Tibial nerve (tissue), 4 donors: ENCODE data around the gene SLC9A3. TPM values are rescaled to one million over a fixed set of nuclear protein-coding genes. Genes with fewer than 3 reads are reported as not detected.

Source experiments
- DNase-seq, 2 donors: peaks; one replicate each; pipeline ENCODE4 v3.0.0-alpha.2; 2019; ENCODE audit warnings: low spot score in 2 of 2
- H3K27ac ChIP-seq, 4 donors: fragments of 200-600 bp; sonication (generic) in 3 of 4; one replicate each; pipeline ENCODE4 v1.5.1; 2017 to 2019; ENCODE audit warnings: mild to moderate bottlenecking in 1 of 4
- H3K27me3 ChIP-seq, 2 donors: fragments of 200-600 bp; sonication (generic) in 1 of 2; one replicate each; pipeline versions ENCODE4 v1.5.1 to v1.6.0; 2017 to 2019
- H3K36me3 ChIP-seq, 3 donors: fragments of 200-600 bp; sonication (generic); one replicate each; pipeline ENCODE4 v1.5.1; 2018 to 2019
- H3K4me1 ChIP-seq, 4 donors: fragments of 200-600 bp; sonication (generic) in 3 of 4; one replicate each; pipeline ENCODE4 v1.5.1; 2017 to 2019
- H3K4me3 ChIP-seq, 4 donors: fragments of 200-600 bp; sonication (generic) in 3 of 4; one replicate each; pipeline ENCODE4 v1.5.1; 2017 to 2019; ENCODE audit warnings: mild to moderate bottlenecking in 1 of 4, moderate library complexity in 1 of 4
- H3K9me3 ChIP-seq, 4 donors: fragments of 200-600 bp; sonication (generic) in 3 of 4; one replicate each; pipeline ENCODE4 v1.5.1; 2017 to 2019
- CTCF ChIP-seq, 5 experiments: fragments of 200-600 bp in 3 of 5; fragments of 450-650 bp in 2 of 5; sonication (generic) in 3 of 5; IDR thresholded peaks; one replicate each; pipeline ENCODE4 v1.5.1; 2016 to 2019; ENCODE audit warnings: antibody characterized with exemption in 5 of 5, mild to moderate bottlenecking in 3 of 5, moderate library complexity in 2 of 5
- EP300 ChIP-seq, 2 donors: sonication (generic); formaldehyde crosslinking; IDR thresholded peaks; one replicate each; pipeline ENCODE4 v1.6.1; 2017; ENCODE audit warnings: antibody characterized with exemption in 2 of 2, mild to moderate bottlenecking in 1 of 2
- POLR2A ChIP-seq, 2 donors: fragments of 450-650 bp; IDR thresholded peaks; one replicate each; pipeline ENCODE4 v1.6.1; 2017; ENCODE audit warnings: antibody characterized with exemption in 2 of 2, mild to moderate bottlenecking in 2 of 2, moderate library complexity in 2 of 2
- WGBS, 2 donors: methylation state at CpG; one replicate each; pipeline ENCODE4 v1.1.5; 2018; 5-methylcytosine and 5-hydroxymethylcytosine counted together
- total RNA-seq, 4 donors: library from RNA; depleted of rRNA; stranded (reverse); fragments of >200 nt; gene quantifications; one replicate each; pipeline ENCODE4 v1.1.0, GENCODE V29; 2016

Gene SLC9A3
- total RNA-seq, 4 donors from 2014 or later: 11.4 to 32.7 (median 17.9) TPM

- DNase-seq: no peak
- 48 to 65% methylated on average over 9 of the region's 9 CpGs for WGBS, 2 donors
- H3K27me3 ChIP-seq: peaks cover 0 to 82% of the 10 kb centered on the region in 2 donors
These were observed 2.6 kb downstream of the SLC9A3 start for GRCh38 chr5:521680-522079.

GRCh38 chr5:520850-521226, 3.4 kb downstream of the SLC9A3 start:
- WGBS, 2 donors: 69 to 71% methylated on average over 9 of the region's 9 CpGs
- Histone ChIP-seq H3K4me1 (peaks cover 0 to 27% (median 5%) of the 10 kb centered on the region in 4 donors), H3K9me3 (no peaks in the 10 kb centered on the region), H3K4me3 (no peak overlapping the region), H3K27me3 (peaks cover 0 to 80% of the 10 kb centered on the region in 2 donors), H3K27ac (peak overlapping the region in 1 of 4 donors; percentile 86), H3K36me3 (no peaks in the 10 kb centered on the region)
- no peak for DNase-seq
- TF ChIP-seq POLR2A (IDR thresholded peaks at IDR 0.05): no peak
- no peak for TF ChIP-seq EP300 (IDR thresholded peaks at IDR 0.05)
- TF ChIP-seq CTCF (IDR thresholded peaks at IDR 0.05): no peak

More at GRCh38 chr5:521680-522079, 2.6 kb downstream of the SLC9A3 start:
- Histone ChIP-seq H3K36me3 (no peaks in the 10 kb centered on the region), H3K27ac (peak overlapping the region in 2 of 4 donors; percentile 72 to 86), H3K4me1 (peaks cover 0 to 27% (median 5%) of the 10 kb centered on the region in 4 donors), H3K9me3 (no peaks in the 10 kb centered on the region), H3K4me3 (no peak overlapping the region)
- TF ChIP-seq POLR2A (IDR thresholded peaks at IDR 0.05): no peak
- TF ChIP-seq EP300 (IDR thresholded peaks at IDR 0.05): no peak
- no peak for TF ChIP-seq CTCF (IDR thresholded peaks at IDR 0.05)

- no peaks in the 10 kb centered on the region for H3K9me3 ChIP-seq
These were observed 3.9 kb downstream of the SLC9A3 start for GRCh38 chr5:520196-520849.

GRCh38 chr5:518721-519120, 5.5 kb downstream of the SLC9A3 start:
- no peaks in the 10 kb centered on the region for H3K36me3 ChIP-seq
- peaks cover 0 to 25% (median 3%) of the 10 kb centered on the region in 4 donors for H3K4me1 ChIP-seq
- H3K27ac ChIP-seq: no peak overlapping the region
- no peaks in the 10 kb centered on the region for H3K9me3 ChIP-seq
- DNase-seq: no peak
- peaks cover 0 to 64% of the 10 kb centered on the region in 2 donors for H3K27me3 ChIP-seq
- 48 to 50% methylated on average over 9 to 10 of the region's 10 CpGs for WGBS, 2 donors
- H3K4me3 ChIP-seq: no peak overlapping the region
- TF ChIP-seq POLR2A (IDR thresholded peaks at IDR 0.05) (no peak), CTCF (IDR thresholded peaks at IDR 0.05) (no peak), EP300 (IDR thresholded peaks at IDR 0.05) (no peak)

More at GRCh38 chr5:520196-520849, 3.9 kb downstream of the SLC9A3 start:
- WGBS, 2 donors: 69 to 75% methylated on average over 18 to 19 of the region's 20 CpGs
- H3K4me1 ChIP-seq: peaks cover 0 to 27% (median 5%) of the 10 kb centered on the region in 4 donors
- H3K27ac ChIP-seq: peak overlapping the region in 1 of 4 donors; percentile 86
- DNase-seq: no peak
- peaks cover 0 to 75% of the 10 kb centered on the region in 2 donors for H3K27me3 ChIP-seq
- H3K4me3 ChIP-seq: no peak overlapping the region
- no peak for TF ChIP-seq POLR2A (IDR thresholded peaks at IDR 0.05)
- no peak for TF ChIP-seq CTCF (IDR thresholded peaks at IDR 0.05)
- TF ChIP-seq EP300 (IDR thresholded peaks at IDR 0.05): no peak
- no peaks in the 10 kb centered on the region for H3K36me3 ChIP-seq

GRCh38 chr5:517535-518100, 6.6 kb downstream of the SLC9A3 start:
- WGBS, 2 donors: 90 to 95% methylated on average over 5 of the region's 5 CpGs
- peaks cover 0 to 53% of the 10 kb centered on the region in 2 donors for H3K27me3 ChIP-seq
- peaks cover 0 to 19% (median 3%) of the 10 kb centered on the region in 4 donors for H3K4me1 ChIP-seq
- H3K9me3 ChIP-seq: no peaks in the 10 kb centered on the region
- DNase-seq: no peak
- H3K27ac ChIP-seq: no peak overlapping the region
- no peaks in the 10 kb centered on the region for H3K36me3 ChIP-seq
- no peak overlapping the region for H3K4me3 ChIP-seq
- TF ChIP-seq EP300 (IDR thresholded peaks at IDR 0.05): no peak
- no peak for TF ChIP-seq CTCF (IDR thresholded peaks at IDR 0.05)
- TF ChIP-seq POLR2A (IDR thresholded peaks at IDR 0.05): no peak
